DMS153 treated with DMSO at 0.1 percent for 48 hours (cell line): Measurements from ENCODE around the gene SCGB1D2.
"Not testable (repeated sequence)": the region's sequence is repeated elsewhere in the genome, so short reads cannot be mapped to it uniquely, and the experiment has no call there.

ENCODE experiments used
- DNase-seq: peaks from one replicate; lab custom pipeline; 2025; ENCODE audit not compliant: unreplicated experiment; lab: John Stamatoyannopoulos, UW

Gene SCGB1D2

GRCh38 chr11:62242021-62242420 lies at the start of gene SCGB1D2:
Gene SCGB1D2, plus strand, starts transcription at chr11:62242239. Its CDS starts 69 bp downstream, at chr11:62242308.
- peak; percentile 52 for DNase-seq

GRCh38 chr11:62193952-62194351 lies 48.1 kb upstream of the SCGB1D2 start:
- no peak for DNase-seq

GRCh38 chr11:62195010-62195409 lies 47.0 kb upstream of the SCGB1D2 start:
- DNase-seq, result not testable (repeated sequence)

DNA sequence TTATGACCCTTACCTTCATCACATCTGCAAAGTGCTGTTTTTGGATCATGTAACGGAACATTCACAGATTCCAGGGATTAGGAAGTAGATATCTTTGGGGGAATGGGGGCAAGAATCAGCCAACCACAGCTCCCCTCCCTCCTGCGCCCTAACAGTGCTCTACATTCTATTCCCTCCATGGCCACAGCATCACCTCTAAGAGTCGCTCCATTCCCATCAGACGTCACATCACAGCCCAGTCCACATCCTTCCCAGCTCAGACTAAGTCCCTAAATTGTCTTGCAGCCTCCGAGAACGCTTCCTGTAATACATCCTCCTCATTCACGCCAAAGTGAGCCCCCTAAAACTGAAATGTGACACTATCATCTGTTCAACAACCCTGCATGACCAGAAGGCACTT lies 46.1 kb upstream of the SCGB1D2 start:
- no peak for DNase-seq

GRCh38 chr11:62197400-62197799 lies 44.6 kb upstream of the SCGB1D2 start:
- DNase-seq, result not testable (repeated sequence)

DNA sequence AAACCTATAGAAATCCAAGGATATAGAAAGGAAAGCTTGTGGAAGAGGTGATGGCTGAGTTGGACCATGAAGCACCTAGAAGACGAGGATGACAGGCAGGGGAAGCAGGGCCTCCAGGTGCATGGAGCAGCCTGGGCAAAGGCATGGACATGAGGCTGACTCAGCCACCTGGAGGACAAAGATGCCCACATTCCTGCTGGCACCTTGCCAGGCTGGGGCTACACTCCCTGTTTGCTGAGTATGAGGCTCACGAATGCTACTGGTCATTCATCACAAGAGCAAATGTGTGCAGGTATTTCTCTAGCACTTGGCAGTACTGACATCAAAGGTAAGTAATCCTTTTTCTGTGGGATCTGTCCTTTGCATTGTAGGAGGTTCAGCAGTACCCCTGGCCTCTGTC lies 40.7 kb upstream of the SCGB1D2 start:
- DNase-seq, result no peak

DNA sequence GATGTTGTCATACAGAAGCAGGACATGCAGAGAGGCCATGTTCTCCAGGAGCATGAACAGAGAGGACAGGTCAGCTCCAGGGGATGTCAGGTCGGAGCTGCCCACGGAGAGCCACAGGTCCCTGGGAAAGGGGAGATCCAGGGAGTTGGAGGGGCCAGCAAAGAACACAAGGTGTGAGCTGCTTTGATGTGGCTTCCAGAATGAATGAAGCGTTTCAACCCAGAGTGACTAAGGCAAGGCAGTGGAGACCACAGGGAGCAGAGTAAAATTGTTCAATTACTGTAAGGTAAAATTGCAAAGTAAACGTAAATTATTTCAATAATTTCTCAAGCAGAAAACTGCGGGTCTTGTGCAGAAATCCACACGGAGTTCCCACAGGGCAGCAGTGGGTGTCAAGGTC lies 39.1 kb upstream of the SCGB1D2 start:
- DNase-seq, result no peak

DNA sequence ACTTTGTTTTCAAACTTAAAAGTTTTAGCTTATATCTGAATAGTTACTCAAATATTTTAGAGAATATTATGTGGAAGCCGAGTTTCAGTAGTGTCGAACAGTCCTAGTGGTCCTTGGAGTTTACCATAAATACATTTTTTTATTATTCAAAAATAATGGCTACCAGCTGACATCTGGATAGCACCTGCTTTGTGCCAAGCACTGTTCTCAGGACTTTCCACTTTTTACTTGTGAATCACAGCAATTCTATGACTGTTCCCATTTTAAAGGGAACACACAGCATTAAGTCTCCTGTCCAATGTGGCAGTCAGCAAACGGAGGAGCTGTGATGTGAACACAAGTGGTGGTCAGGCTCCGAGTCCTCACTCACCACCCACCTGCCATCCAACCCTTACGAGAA lies 37.6 kb upstream of the SCGB1D2 start:
- no peak for DNase-seq

GRCh38 chr11:62205441-62205840 lies 36.6 kb upstream of the SCGB1D2 start:
- DNase-seq, result no peak

DNA sequence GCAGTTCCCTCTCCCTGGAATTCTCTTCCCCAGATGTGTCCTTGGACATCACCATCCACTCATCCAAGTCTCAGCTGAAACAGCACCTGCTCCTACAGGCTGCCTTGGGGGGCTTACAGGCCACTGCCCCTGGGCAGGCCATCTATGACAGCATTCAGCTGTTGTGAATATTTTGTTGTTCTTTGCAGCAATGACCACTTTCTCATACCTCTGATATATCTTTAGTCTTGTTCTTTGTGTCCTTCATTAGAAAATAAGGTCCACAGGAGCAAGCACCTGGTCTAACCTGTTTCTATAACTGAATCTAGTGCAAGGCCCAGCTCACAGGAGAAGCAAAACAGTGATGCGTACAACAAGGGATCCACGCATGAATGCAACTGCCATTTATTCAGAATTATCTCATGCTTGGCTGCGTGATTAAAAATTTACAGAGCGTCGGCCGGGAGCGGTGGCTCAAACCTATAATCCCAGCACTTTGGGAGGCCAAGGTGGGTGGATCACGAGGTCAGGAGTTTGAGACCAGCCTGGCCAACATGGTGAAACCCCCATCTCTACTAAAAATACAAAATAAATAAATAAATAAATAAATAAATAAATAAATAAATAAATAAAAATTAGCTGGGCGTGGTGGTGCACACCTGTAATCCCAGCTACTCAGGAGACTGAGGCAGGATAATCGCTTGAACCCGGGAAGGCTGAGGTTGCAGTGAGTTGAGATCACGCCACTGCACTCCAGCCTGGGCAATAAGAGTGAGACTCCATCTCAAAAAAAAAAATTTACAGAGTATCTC lies 35.6 kb upstream of the SCGB1D2 start:
- DNase-seq, result not testable (repeated sequence)

DNA sequence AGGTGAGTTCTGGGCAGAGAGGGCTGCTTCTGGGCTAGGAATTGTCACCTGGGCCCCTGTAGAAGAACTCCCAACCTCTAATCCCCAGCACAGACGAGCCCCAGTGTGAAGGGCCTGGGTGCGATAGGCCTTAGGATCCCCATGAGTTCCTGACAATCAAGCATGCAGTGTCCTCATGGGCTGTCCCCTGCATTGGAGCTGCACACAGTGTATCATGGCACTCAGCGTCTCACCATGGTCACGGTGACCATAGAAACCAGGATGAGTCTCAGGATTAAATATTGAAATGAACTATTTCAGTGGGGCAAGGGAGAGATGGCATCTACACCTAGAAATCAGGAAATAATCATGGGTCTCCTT lies 33.3 kb upstream of the SCGB1D2 start:
- DNase-seq, result no peak

GRCh38 chr11:62217191-62217748 lies 24.8 kb upstream of the SCGB1D2 start:
- peak; percentile 22 for DNase-seq

GRCh38 chr11:62221498-62221897 lies 20.5 kb upstream of the SCGB1D2 start:
- DNase-seq, result no peak

DNA sequence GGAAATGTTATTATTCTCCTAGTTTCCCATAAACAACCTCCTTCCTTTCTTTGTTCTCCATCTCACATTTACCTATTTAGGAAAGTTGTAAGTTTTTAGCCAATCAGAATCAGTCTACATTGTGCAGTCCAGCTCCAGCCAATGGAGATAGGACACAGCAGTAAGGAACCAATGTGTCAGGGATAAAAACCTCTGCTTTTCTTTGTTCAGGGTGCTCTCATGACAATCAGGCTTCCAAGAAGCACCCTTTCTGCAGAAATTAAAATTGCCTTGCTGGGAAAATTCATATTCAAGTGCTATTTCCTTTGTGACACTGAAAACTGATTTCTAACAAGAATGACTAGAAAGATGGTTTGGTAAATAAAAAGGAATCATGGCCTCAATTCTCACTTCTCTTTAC lies 18.9 kb upstream of the SCGB1D2 start:
- DNase-seq, result no peak

GRCh38 chr11:62233730-62234129 lies 8.3 kb upstream of the SCGB1D2 start:
- no peak for DNase-seq

GRCh38 chr11:62236187-62236586 lies 5.9 kb upstream of the SCGB1D2 start:
- no peak for DNase-seq

GRCh38 chr11:62237499-62237898 lies 4.5 kb upstream of the SCGB1D2 start:
- no peak for DNase-seq

- DNase-seq, result no peak
Measured at GRCh38 chr11:62238151-62238550, 3.9 kb upstream of the SCGB1D2 start.

DNA sequence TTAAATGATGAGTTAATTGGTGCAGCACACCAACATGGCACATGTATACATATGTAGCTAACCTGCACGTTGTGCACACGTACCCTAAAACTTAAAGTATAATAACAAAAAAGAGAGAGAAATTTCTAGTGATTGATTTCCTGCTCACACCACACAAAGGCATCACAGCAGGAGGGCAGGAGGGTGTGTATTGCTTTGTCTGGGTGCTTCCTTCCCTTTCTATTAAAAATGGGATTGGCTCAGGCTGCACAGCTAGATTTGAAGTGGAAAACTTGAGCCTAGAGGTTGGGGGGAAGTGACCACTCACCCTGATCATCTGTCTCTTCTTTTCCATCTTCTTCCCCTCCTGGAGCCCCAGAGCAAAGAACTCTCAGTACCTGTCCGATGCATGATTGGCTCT lies 944 bp upstream of the SCGB1D2 start:
- DNase-seq, result no peak

DNA sequence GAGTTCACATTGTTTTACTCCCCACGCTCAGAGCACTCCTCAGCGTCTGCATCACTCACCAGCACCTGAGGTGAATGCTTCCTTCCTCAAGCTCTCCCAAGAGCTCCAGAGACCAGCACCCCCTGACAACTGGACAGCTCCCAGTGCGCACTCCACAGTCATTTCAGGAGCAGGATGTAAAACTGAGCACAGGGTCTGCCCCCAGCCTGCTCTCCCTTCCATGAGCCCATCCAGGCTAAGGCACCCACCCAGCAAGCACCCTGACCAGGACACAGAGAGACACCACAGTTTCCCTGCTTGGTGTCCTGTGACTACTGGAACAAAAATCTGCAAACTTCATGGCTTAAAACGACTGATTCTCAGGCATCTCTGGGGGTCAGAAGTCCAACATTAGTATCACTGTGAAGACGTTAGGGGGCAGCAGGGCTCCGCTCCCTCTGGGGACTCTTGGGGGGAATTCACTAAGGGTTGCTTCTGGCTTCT lies 3.3 kb downstream of the SCGB1D2 start:
- no peak for DNase-seq

GRCh38 chr11:62251698-62252097 lies 9.7 kb downstream of the SCGB1D2 start:
- DNase-seq, result no peak

GRCh38 chr11:62253999-62254542 lies 12.0 kb downstream of the SCGB1D2 start:
- no peak for DNase-seq
